Activated T-cell treated with anti-CD3 and anti-CD28 coated beads for 1 hour (primary cell): ENCODE measurements around the gene CNTN2.

ENCODE experiments used
- DNase-seq: peaks from one replicate; pipeline ENCODE4 v3.0.0-alpha.2; 2020; ENCODE audit warnings: low read depth

Gene CNTN2

GRCh38 chr1:205024679-205025078, 18.3 kb upstream of the CNTN2 start:
- DNase-seq: no peak

- no peak for DNase-seq
Measured at GRCh38 chr1:205025239-205025638, 17.8 kb upstream of the CNTN2 start.

- DNase-seq: no peak
Measured at GRCh38 chr1:205026181-205026580, 16.8 kb upstream of the CNTN2 start.

- no peak for DNase-seq
Measured at GRCh38 chr1:205028390-205028789, 14.6 kb upstream of the CNTN2 start.

- no peak for DNase-seq
Measured at GRCh38 chr1:205028924-205029323, 14.1 kb upstream of the CNTN2 start.

- no peak for DNase-seq
Measured at GRCh38 chr1:205030241-205030640, 12.8 kb upstream of the CNTN2 start.

- no peak for DNase-seq
Measured at GRCh38 chr1:205030896-205031295, 12.1 kb upstream of the CNTN2 start.

GRCh38 chr1:205032508-205032907, 10.5 kb upstream of the CNTN2 start:
- no peak for DNase-seq

GRCh38 chr1:205037539-205037938, 5.5 kb upstream of the CNTN2 start:
- no peak for DNase-seq

GRCh38 chr1:205038132-205038786, 4.8 kb upstream of the CNTN2 start:
- no peak for DNase-seq

GRCh38 chr1:205041001-205041715, 1.9 kb upstream of the CNTN2 start:
- no peak for DNase-seq

GRCh38 chr1:205041998-205042910, 758 bp upstream of the CNTN2 start:
- no peak for DNase-seq

- DNase-seq: no peak
Measured at GRCh38 chr1:205043866-205044265, 854 bp downstream of the CNTN2 start.

- DNase-seq: no peak
Measured at GRCh38 chr1:205044741-205045140, 1.7 kb downstream of the CNTN2 start.

- DNase-seq: no peak
Measured at GRCh38 chr1:205045146-205045545, 2.1 kb downstream of the CNTN2 start.

GRCh38 chr1:205046870-205047269, 3.9 kb downstream of the CNTN2 start:
- DNase-seq: no peak

- DNase-seq: no peak
Measured at GRCh38 chr1:205047764-205048231, 4.8 kb downstream of the CNTN2 start.

GRCh38 chr1:205048382-205048781, 5.4 kb downstream of the CNTN2 start:
- no peak for DNase-seq

GRCh38 chr1:205049479-205049878, 6.5 kb downstream of the CNTN2 start:
- DNase-seq: no peak

GRCh38 chr1:205052690-205053089, 9.7 kb downstream of the CNTN2 start:
- no peak for DNase-seq

GRCh38 chr1:205053296-205053695, 10.3 kb downstream of the CNTN2 start:
- DNase-seq: no peak

GRCh38 chr1:205054013-205054412, 11.0 kb downstream of the CNTN2 start:
- no peak for DNase-seq

GRCh38 chr1:205056188-205056611, 13.2 kb downstream of the CNTN2 start:
- no peak for DNase-seq
